GM12878 (cell line): Measurements from ENCODE around the gene XRCC2. TPM values are rescaled to one million over a fixed set of nuclear protein-coding genes. Genes with fewer than 3 reads are reported as not detected.

Experiments
- ATAC-seq: fragments of 200-7000 bp; cut with Tn5 transposase; 3 replicates; pipeline ENCODE4 v1.9.1; 2020; ENCODE audit warnings: mild to moderate bottlenecking, moderate library complexity
- BruUV-seq: library from RNA; stranded (reverse); fragments of 400-500 nt; replicated peaks from 2 replicates; lab custom pipeline; 2021; lab: Mats Ljungman, UMichigan
- CTCF ChIA-PET: fragments of 300-600 bp; sonication (Branson Sonifier 250); formaldehyde crosslinking; extraction: SDS; loops from one replicate; lab custom pipeline; 2021; ENCODE audit warnings: inconsistent platforms; lab: Yijun Ruan, JAX
- POLR2A ChIA-PET: fragments of 350-600 bp; formaldehyde crosslinking; extraction: SDS; loops from one replicate; lab custom pipeline; 2021; ENCODE audit warnings: inconsistent platforms; lab: Charles Lee
- RAD21 ChIA-PET: fragments of 300-600 bp; sonication (Branson Sonifier 250); formaldehyde crosslinking; loops from one replicate; lab custom pipeline; 2023; ENCODE audit warnings: antibody characterized with exemption; ENCODE audit not compliant: unreplicated experiment; lab: Charles Lee
- SMC1A ChIA-PET: fragments of 300-600 bp; sonication (Branson Sonifier 250); formaldehyde crosslinking; loops from one replicate; lab custom pipeline; 2023; ENCODE audit not compliant: unreplicated experiment, uncharacterized antibody; lab: Charles Lee
- DNase-seq: peaks from one replicate; pipeline ENCODE4 v3.0.0-alpha.2; 2011; ENCODE audit warnings: low read depth, low spot score
- FAIRE-seq: peaks from 3 replicates; lab custom pipeline; 2011; peaks lifted over from hg19 to GRCh38; lab: Jason Lieb, UNC
- H2AFZ ChIP-seq: 2 replicates; pipeline ENCODE4 v1.6.0; 2011; ENCODE audit warnings: low read depth, low read length, control low read depth; ENCODE audit not compliant: control insufficient read depth
- H3K27ac ChIP-seq: 2 replicates; pipeline ENCODE4 v1.5.1; 2011; ENCODE audit warnings: control low read depth; ENCODE audit not compliant: control insufficient read depth, insufficient read depth
- H3K27me3 ChIP-seq, 2 experiments: replicated peaks in 1 of 2; 2 replicates each; pipeline versions ENCODE4 v1.6.0 to v1.6.1; 2011; ENCODE audit warnings: low read length in 1 of 2; ENCODE audit not compliant: control insufficient read depth in 2 of 2, insufficient read depth in 2 of 2
- H3K36me3 ChIP-seq, 2 experiments: 2 replicates each; pipeline ENCODE4 v1.5.1; 2011; ENCODE audit warnings: low read length in 1 of 2; ENCODE audit not compliant: control insufficient read depth in 2 of 2, insufficient read depth in 2 of 2
- H3K4me1 ChIP-seq: 2 replicates; pipeline ENCODE4 v1.6.1; 2011; ENCODE audit warnings: mild to moderate bottlenecking, low read length, moderate library complexity, mixed read lengths; ENCODE audit not compliant: control insufficient read depth, insufficient read depth
- H3K4me2 ChIP-seq: 2 replicates; pipeline ENCODE4 v1.6.0; 2011; ENCODE audit warnings: control low read depth; ENCODE audit not compliant: control insufficient read depth, insufficient read depth
- H3K4me3 ChIP-seq: fragments of 200-600 bp; sonication (generic); 2 replicates; pipeline ENCODE4 v1.5.1; 2016
- H3K79me2 ChIP-seq: 2 replicates; pipeline ENCODE4 v1.6.0; 2011; ENCODE audit warnings: low read length; ENCODE audit not compliant: control insufficient read depth, insufficient read depth
- H3K9ac ChIP-seq: 2 replicates; pipeline ENCODE4 v1.8.0; 2011; ENCODE audit warnings: low read length, control low read depth, mixed read lengths; ENCODE audit not compliant: control insufficient read depth, insufficient read depth
- H3K9me3 ChIP-seq: replicated peaks from 3 replicates; pipeline ENCODE4 v1.5.1; 2011; ENCODE audit warnings: mild to moderate bottlenecking, low read length; ENCODE audit not compliant: control insufficient read depth, insufficient read depth
- H4K20me1 ChIP-seq: 2 replicates; pipeline ENCODE4 v1.6.0; 2011; ENCODE audit not compliant: control insufficient read depth, insufficient read depth
- ASH2L ChIP-seq: fragments of 300-600, 200-600 bp; sonication (generic); IDR thresholded peaks from 2 replicates; pipeline ENCODE4 v1.6.1; 2017; ENCODE audit warnings: low read depth, mild to moderate bottlenecking, borderline replicate concordance
- BRCA1 ChIP-seq: IDR thresholded peaks from 2 replicates; pipeline ENCODE4 v1.6.1; 2011; ENCODE audit warnings: low read depth, low read length, improper control_type of control experiment
- CBX5 ChIP-seq: sonication (generic); IDR thresholded peaks from 2 replicates; pipeline ENCODE4 v1.6.1; 2016; ENCODE audit warnings: low read depth, moderate library complexity, mild to moderate bottlenecking, inconsistent platforms
- CHD1 ChIP-seq: IDR thresholded peaks from 2 replicates; pipeline ENCODE4 v1.6.1; 2012; ENCODE audit warnings: low read depth, low read length, improper control_type of control experiment
- CREM ChIP-seq: IDR thresholded peaks from 2 replicates; pipeline ENCODE4 v1.6.1; 2014; ENCODE audit warnings: antibody characterized with exemption, low read depth
- ESRRA ChIP-seq: IDR thresholded peaks from 2 replicates; pipeline ENCODE4 v1.6.1; 2012; ENCODE audit warnings: mild to moderate bottlenecking, low read length, improper control_type of control experiment
- HDAC6 ChIP-seq: fragments of 200-600 bp; sonication (generic); IDR thresholded peaks from one replicate; pipeline ENCODE4 v1.8.0; 2017; ENCODE audit warnings: antibody characterized with exemption; ENCODE audit not compliant: unreplicated experiment
- LARP7 ChIP-seq: fragments of 450-650 bp; IDR thresholded peaks from 2 replicates; pipeline ENCODE4 v1.6.1; 2017; ENCODE audit warnings: mild to moderate bottlenecking
- NFIC ChIP-seq: IDR thresholded peaks from 2 replicates; pipeline ENCODE4 v1.6.1; 2012; ENCODE audit warnings: low read depth, mild to moderate bottlenecking, inconsistent platforms, low read length, moderate library complexity
- PML ChIP-seq: IDR thresholded peaks from 2 replicates; pipeline ENCODE4 v1.6.1; 2012; ENCODE audit warnings: low read length, inconsistent platforms
- POLR2A ChIP-seq: IDR thresholded peaks from 2 replicates; pipeline ENCODE4 v1.6.1; 2011; ENCODE audit warnings: low read depth, mild to moderate bottlenecking, low read length
- TCF3 ChIP-seq: IDR thresholded peaks from 2 replicates; pipeline ENCODE4 v1.6.1; 2012; ENCODE audit warnings: low read depth, mild to moderate bottlenecking, low read length, borderline replicate concordance; ENCODE audit not compliant: insufficient read depth
- WGBS: methylation state at CpG from one replicate; pipeline ENCODE4 v1.1.6; 2016; ENCODE audit warnings: low lambda C conversion rate; ENCODE audit not compliant: insufficient replicate concordance, insufficient coverage; ENCODE audit errors: missing lambda C conversion rate; 5-methylcytosine and 5-hydroxymethylcytosine counted together
- in situ Hi-C: fragments of 300-500 bp; cut with MboI; formaldehyde crosslinking; loops from 9 replicates; pipeline ENCODE4 v1.14.3; 2018; ENCODE audit warnings: mixed read lengths
- intact Hi-C: fragments of 100-400 bp; cut with micrococcal nuclease; formaldehyde crosslinking; loops from one replicate; pipeline ENCODE4 v1.14.2; 2022; ENCODE audit not compliant: unreplicated experiment
- polyA plus RNA-seq, 11 experiments: library from polyadenylated mRNA; depleted of rRNA in 4 of 11; unstranded in 6 of 11; stranded (reverse) in 5 of 11; fragments of >200 nt; fragmentation: Nextera tagmentation in 4 of 11; fragmentation: Illumina TruSeq in 1 of 11; extraction: Ambion mirVana in 4 of 11; extraction: Trizol in 1 of 11; gene quantifications; 1 replicate in 1 of 11; 2 replicates in 10 of 11; pipeline versions ENCODE4 v1.2.1 to v1.2.3, GENCODE V29; 2011 to 2016; ENCODE audit warnings: inconsistent platforms in 2 of 11, missing spikeins in 2 of 11, low read depth in 1 of 11
- total RNA-seq, 4 experiments: library from RNA; depleted of rRNA in 3 of 4; stranded (reverse); fragments of >200 nt in 3 of 4; fragmentation: Illumina TruSeq in 1 of 4; extraction: Trizol in 1 of 4; gene quantifications; 2 replicates each; pipeline versions ENCODE4 v1.2.1 to v1.2.3, GENCODE V29; 2013 to 2021
- TF ChIP-seq, protein P1 (sequence below): fragments of 450-650 bp; IDR thresholded peaks from 2 replicates; pipeline ENCODE4 v1.6.1; 2018; ENCODE audit warnings: mild to moderate bottlenecking, low read depth, moderate library complexity; ENCODE audit not compliant: partially characterized antibody
- TF ChIP-seq, protein P2 (sequence below), 3 experiments: IDR thresholded peaks in 2 of 3; conservative IDR thresholded peaks in 1 of 3; 2 replicates each; pipeline ENCODE4 v1.5.1; 2011; ENCODE audit warnings: low read depth in 3 of 3, low read length in 3 of 3, mild to moderate bottlenecking in 3 of 3, control low read depth in 2 of 3, moderate library complexity in 2 of 3, inconsistent platforms in 1 of 3, mixed read lengths in 1 of 3; ENCODE audit not compliant: control insufficient read depth in 2 of 3, insufficient read depth in 1 of 3; ENCODE audit errors: extremely low read depth in 1 of 3
- TF ChIP-seq, protein P3 (sequence below): IDR thresholded peaks from 2 replicates; pipeline ENCODE4 v1.6.1; 2011; ENCODE audit warnings: low read depth, mild to moderate bottlenecking, low read length, moderate library complexity, borderline replicate concordance; ENCODE audit errors: extremely low read depth
- TF ChIP-seq, protein P4 (sequence below): IDR thresholded peaks from 2 replicates; pipeline ENCODE4 v1.6.1; 2011; ENCODE audit warnings: low read depth, low read length, improper control_type of control experiment, borderline replicate concordance

The XRCC2 gene
- total and polyA plus RNA-seq, 10 of the 15 experiments (the other 5 are each of a cell fraction or from before 2014, with no cell fraction given), result 4.8 to 21.4 (median 13.9) TPM

DNA sequence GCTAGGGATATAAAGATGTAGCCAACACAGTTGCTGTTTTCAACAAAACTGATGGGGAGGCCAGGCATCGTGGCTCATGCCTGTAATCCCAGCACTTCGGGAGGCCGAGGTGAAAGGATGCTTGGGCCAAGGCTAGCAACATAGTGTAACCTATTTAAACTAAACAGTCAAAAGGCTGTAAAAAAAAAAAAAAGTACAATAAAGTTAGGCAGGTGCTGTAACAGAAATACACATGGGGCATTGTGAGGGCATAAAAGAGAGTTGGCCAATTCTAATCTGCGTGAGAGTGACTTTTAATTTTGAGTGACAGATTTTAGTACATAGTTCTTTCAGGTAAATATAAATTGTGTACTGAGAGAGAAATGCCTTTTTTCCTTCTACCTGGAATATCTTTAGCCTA lies 6.2 kb downstream of the XRCC2 start (continued):
- TF ChIP-seq, protein P1, sequence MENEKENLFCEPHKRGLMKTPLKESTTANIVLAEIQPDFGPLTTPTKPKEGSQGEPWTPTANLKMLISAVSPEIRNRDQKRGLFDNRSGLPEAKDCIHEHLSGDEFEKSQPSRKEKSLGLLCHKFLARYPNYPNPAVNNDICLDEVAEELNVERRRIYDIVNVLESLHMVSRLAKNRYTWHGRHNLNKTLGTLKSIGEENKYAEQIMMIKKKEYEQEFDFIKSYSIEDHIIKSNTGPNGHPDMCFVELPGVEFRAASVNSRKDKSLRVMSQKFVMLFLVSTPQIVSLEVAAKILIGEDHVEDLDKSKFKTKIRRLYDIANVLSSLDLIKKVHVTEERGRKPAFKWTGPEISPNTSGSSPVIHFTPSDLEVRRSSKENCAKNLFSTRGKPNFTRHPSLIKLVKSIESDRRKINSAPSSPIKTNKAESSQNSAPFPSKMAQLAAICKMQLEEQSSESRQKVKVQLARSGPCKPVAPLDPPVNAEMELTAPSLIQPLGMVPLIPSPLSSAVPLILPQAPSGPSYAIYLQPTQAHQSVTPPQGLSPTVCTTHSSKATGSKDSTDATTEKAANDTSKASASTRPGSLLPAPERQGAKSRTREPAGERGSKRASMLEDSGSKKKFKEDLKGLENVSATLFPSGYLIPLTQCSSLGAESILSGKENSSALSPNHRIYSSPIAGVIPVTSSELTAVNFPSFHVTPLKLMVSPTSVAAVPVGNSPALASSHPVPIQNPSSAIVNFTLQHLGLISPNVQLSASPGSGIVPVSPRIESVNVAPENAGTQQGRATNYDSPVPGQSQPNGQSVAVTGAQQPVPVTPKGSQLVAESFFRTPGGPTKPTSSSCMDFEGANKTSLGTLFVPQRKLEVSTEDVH, result no peak
- TF ChIP-seq CBX5 (no peak), TCF3 (no peak)

DNA sequence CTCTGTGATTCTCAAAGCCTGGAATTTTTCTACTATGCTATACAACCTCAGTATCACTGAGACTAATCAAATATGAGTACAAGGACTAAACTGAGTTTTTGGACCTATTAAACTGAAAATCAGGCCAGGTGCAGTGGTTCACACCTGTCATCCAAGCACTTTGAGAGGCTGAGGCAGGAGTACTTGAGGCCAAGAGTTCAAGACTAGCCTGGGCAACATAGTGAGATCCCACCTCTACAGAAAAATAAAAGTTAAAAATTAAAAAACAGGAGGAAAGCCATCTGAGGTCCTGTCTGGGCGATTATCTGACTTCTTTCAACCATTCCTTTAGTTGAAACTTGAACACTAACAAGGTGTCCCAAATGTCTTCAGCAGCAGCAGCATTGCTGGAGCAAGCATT lies 7.0 kb downstream of the XRCC2 start:
- no peaks in the 10 kb centered on the region for H3K27me3 ChIP-seq
- no peak overlapping the region for H3K4me3 ChIP-seq
- ChIA-PET RAD21 (interaction anchor here (0.6 kb wide), 1 partner anchor 45 kb away, joined by 3 read pairs; no protein-coding TSS in a partner anchor), POLR2A (interaction anchor here (0.7 kb wide), 1 partner anchor 164 kb away, joined by 4 read pairs; no protein-coding TSS in a partner anchor), CTCF (interaction anchor here (1.2 to 1.3 kb wide), 2 partner anchors 9 to 38 kb away, joined by 3 to 4 read pairs; no protein-coding TSS in a partner anchor), SMC1A (interaction anchor here (1.5 kb wide), 1 partner anchor 9 kb away, joined by 4 read pairs; no protein-coding TSS in a partner anchor)
- no peak overlapping the region for H2AFZ ChIP-seq
- H3K27ac ChIP-seq, result no peak overlapping the region
- peaks cover 9% of the 10 kb centered on the region; the same call in 1 of the 2 replicates for H3K4me1 ChIP-seq
- in situ Hi-C loops (no loop called here), intact Hi-C loops (no loop called here)
- H3K9ac ChIP-seq, result no peak overlapping the region
- H3K4me2 ChIP-seq, result no peak overlapping the region
- BruUV-seq, result no TSS peak
- DNase-seq, result no peak
- no peak for ATAC-seq
- no peaks in the 10 kb centered on the region for H3K36me3 ChIP-seq
- H3K79me2 ChIP-seq, result peaks cover 36% of the 10 kb centered on the region
- no peaks in the 10 kb centered on the region; the same call in 1 of the 3 replicates for H3K9me3 ChIP-seq
- no peak for FAIRE-seq
- 29% methylated on average over 1 of the region's 1 CpG for WGBS
- H4K20me1 ChIP-seq, result no peaks in the 10 kb centered on the region
- TF ChIP-seq CHD1 (no peak), ESRRA (no peak), LARP7 (no peak), POLR2A (no peak), CREM (no peak), HDAC6 (no peak), PML (no peak), ASH2L (no peak), BRCA1 (no peak), NFIC (no peak)
- TF ChIP-seq, protein P2, sequence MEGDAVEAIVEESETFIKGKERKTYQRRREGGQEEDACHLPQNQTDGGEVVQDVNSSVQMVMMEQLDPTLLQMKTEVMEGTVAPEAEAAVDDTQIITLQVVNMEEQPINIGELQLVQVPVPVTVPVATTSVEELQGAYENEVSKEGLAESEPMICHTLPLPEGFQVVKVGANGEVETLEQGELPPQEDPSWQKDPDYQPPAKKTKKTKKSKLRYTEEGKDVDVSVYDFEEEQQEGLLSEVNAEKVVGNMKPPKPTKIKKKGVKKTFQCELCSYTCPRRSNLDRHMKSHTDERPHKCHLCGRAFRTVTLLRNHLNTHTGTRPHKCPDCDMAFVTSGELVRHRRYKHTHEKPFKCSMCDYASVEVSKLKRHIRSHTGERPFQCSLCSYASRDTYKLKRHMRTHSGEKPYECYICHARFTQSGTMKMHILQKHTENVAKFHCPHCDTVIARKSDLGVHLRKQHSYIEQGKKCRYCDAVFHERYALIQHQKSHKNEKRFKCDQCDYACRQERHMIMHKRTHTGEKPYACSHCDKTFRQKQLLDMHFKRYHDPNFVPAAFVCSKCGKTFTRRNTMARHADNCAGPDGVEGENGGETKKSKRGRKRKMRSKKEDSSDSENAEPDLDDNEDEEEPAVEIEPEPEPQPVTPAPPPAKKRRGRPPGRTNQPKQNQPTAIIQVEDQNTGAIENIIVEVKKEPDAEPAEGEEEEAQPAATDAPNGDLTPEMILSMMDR (IDR thresholded peaks at IDR 0.05 in 2 of 3, conservative IDR thresholded peaks at IDR 0.05 in 1 of 3; ENCODE audit: control insufficient read depth in 2 of 3, extremely low read depth in 1 of 3, insufficient read depth in 1 of 3, low read depth in 3 of 3, low read length in 3 of 3), result no peak
- TF ChIP-seq, protein P3, sequence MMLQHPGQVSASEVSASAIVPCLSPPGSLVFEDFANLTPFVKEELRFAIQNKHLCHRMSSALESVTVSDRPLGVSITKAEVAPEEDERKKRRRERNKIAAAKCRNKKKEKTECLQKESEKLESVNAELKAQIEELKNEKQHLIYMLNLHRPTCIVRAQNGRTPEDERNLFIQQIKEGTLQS, result no peak
- TF ChIP-seq, protein P4, sequence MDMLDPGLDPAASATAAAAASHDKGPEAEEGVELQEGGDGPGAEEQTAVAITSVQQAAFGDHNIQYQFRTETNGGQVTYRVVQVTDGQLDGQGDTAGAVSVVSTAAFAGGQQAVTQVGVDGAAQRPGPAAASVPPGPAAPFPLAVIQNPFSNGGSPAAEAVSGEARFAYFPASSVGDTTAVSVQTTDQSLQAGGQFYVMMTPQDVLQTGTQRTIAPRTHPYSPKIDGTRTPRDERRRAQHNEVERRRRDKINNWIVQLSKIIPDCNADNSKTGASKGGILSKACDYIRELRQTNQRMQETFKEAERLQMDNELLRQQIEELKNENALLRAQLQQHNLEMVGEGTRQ, result no peak
